GM19043 (cell line): Measurements from ENCODE around the gene CYP2D6.
A peak's percentile ranks its signal among the peaks of the same experiment; 100 is the strongest.

Experiments used
- ATAC-seq: cut with Tn5 transposase; IDR thresholded peaks from one replicate; pipeline ENCODE4 v1.9.1; 2021; ENCODE audit warnings: low read depth; ENCODE audit not compliant: unreplicated experiment

CYP2D6 gene

GRCh38 chr22:42090596-42091454, 39.8 kb downstream of the CYP2D6 start, which contains the start of gene NDUFA6:
Gene NDUFA6, minus strand, starts transcription at chr22:42090772. Its CDS starts 28 bp downstream, at chr22:42090744.
- ATAC-seq: peak; percentile 94

DNA sequence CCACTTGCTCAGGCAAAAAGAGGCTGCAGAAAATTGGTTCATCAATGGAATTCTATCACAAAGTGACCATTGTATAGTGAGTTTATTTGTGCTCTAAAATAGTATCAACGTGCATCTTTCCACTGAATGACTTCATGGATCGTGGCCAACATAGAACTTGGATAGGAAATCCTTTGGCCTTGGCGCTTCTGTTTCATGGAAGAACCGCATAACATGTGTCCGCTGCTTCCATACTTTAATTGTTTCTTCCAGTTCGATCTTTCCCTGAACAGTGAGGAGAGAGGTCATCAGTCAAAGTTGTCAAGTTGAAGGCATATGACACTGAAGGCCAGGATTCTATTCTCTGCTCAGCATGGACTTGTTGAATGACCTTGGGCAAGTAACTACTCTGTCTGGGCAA, 44.6 kb downstream of the CYP2D6 start:
- no peak for ATAC-seq

DNA sequence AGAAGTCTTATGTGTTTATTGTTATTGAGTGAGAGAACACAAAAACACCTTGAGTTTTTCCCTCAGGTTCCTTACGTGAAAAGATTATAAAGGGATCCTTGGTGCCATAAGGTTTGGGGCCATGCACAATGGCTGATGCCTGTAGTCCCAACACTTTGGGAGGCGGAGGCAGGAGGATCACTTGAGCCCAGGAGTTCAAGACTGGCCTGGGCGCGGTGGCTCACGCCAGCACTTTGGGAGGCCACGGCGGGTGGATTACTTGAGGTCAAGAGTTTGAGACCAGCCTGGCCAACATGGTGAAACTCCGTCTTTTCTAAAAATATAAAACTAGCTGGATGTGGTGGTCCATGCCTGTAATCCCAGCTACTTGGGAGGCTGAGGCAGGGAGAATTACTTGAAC, 45.7 kb downstream of the CYP2D6 start:
- no peak for ATAC-seq

GRCh38 chr22:42083119-42083518, 47.5 kb downstream of the CYP2D6 start:
- no peak for ATAC-seq

DNA sequence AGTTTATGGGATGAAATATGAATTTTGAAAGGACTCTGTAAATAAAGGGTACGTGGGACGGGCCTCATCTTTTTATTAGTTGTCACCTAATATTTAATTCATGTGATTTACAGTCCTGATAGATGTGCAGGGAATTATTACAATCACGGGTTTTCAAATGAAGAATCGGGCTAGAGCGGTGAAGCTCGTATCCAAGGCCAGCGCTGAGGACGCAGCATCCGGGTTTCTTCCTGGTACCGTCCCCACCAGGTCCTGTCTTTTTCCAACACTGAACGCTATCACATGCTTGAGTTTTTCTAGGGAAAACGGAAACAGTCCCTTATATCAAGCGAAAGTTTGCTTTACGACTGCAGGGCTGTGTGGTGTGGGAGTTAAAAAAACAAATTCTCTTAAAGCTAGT, 50.3 kb downstream of the CYP2D6 start:
- no peak for ATAC-seq

DNA sequence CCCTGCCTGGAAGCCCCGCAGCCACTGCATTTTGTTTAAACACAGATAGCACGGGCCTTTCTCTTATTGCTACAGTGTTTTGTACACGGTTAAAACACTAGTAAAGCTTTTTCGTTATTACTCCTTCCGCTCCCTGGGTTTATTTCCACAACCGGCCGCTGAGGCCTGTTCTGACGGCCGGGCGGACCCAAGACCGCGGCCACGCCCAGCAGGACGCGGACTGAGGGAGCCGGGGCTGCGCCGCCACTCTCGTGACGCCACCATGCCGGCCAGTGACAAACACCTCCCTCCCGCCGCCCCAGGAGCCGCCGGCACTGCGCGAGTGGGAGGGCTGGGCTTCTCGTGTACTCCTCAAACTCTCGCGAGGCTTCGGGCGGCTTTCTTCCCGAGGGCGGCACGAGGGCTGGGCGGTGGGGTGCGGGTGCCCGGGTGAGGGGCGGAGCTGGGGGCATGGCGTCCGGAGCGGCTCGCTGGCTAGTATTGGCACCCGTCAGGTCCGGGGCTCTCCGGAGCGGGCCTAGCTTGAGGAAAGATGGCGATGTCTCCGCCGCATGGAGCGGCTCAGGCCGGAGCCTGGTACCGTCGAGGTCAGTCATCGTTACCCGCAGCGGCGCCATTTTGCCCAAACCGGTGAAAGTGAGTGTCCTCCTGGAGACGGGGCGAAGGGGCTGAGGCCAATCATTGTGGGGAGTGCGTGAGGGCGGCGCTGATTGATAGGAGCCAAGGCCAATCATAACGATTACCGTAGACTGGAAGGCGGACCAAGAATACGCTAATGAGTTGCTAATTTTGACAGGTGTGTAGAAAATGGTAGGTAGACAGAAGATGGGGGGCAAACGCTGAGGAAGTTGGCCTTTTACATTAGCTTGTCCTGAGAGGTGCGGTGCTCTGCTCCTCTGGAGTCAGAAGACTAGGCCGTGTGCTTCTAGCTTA, 51.0 kb downstream of the CYP2D6 start, which contains the start of gene SMDT1:
TSS of gene SMDT1 (plus strand) at position 382 of the 933 bp plus-strand sequence. CDS start at position 451, 69 bp downstream.
- peak; percentile 71 for ATAC-seq

GRCh38 chr22:42078469-42079318, 51.9 kb downstream of the CYP2D6 start:
- ATAC-seq: no peak

DNA sequence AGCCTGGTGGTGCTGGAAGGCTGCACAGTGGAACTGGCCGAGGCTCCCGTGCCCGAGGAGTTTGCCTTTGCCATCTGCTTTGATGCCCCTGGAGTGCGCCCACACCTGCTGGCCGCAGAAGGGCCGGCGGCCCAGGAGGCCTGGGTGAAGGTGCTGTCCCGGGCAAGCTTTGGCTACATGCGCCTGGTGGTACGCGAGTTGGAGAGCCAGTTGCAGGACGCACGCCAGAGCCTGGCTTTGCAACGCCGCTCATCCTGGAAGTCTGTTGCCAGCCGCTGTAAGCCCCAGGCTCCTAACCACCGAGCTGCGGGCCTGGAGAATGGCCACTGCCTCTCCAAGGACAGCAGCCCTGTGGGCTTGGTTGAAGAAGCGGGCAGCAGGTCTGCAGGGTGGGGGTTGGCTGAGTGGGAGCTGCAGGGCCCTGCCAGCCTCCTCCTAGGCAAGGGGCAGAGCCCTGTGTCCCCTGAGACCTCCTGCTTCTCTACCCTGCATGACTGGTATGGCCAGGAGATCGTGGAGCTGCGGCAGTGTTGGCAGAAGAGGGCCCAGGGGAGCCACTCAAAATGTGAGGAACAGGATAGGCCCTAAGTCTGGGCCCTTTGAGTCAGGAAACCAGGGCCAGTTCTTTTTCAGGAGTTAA, 53.0 kb downstream of the CYP2D6 start:
- ATAC-seq: no peak

GRCh38 chr22:42076764-42077485, 53.7 kb downstream of the CYP2D6 start:
- no peak for ATAC-seq
